Heart left ventricle (tissue), 16 donors: ENCODE measurements around the gene PYM1. TPM values are rescaled to one million over a fixed set of nuclear protein-coding genes. Genes with fewer than 3 reads are reported as not detected.

Source experiments
- ATAC-seq, 4 donors: fragments of 200-7000 bp; cut with Tn5 transposase; one replicate each; pipeline ENCODE4 v1.9.1; 2020 to 2022; ENCODE audit warnings: moderate library complexity in 4 of 4, mild to moderate bottlenecking in 3 of 4, moderate number of reproducible peaks in 1 of 4
- DNase-seq, 5 donors: peaks; one replicate each; pipeline ENCODE4 v3.0.0-alpha.2; 2020
- H3K27ac ChIP-seq, 12 donors: fragments of 200-600 bp; sonication (generic) in 4 of 12; one replicate each; pipeline versions ENCODE4 v1.5.0 to v1.8.0; 2016 to 2022; ENCODE audit warnings: mild to moderate bottlenecking in 2 of 12
- H3K27me3 ChIP-seq, 9 donors: fragments of 200-600 bp; sonication (generic) in 2 of 9; one replicate each; pipeline versions ENCODE4 v1.5.1 to v1.8.0; 2016 to 2022; ENCODE audit warnings: mild to moderate bottlenecking in 3 of 9
- H3K36me3 ChIP-seq, 9 donors: fragments of 200-600 bp; sonication (generic) in 2 of 9; one replicate each; pipeline versions ENCODE4 v1.5.0 to v1.8.0; 2018 to 2022; ENCODE audit warnings: mild to moderate bottlenecking in 2 of 9
- H3K4me1 ChIP-seq, 12 donors: fragments of 200-600 bp; sonication (generic) in 4 of 12; one replicate each; pipeline versions ENCODE4 v1.5.0 to v1.8.0; 2016 to 2022; ENCODE audit warnings: mild to moderate bottlenecking in 3 of 12
- H3K4me3 ChIP-seq, 12 donors: fragments of 200-600 bp; sonication (generic) in 4 of 12; one replicate each; pipeline versions ENCODE4 v1.5.0 to v1.8.0; 2017 to 2022; ENCODE audit warnings: mild to moderate bottlenecking in 9 of 12, moderate library complexity in 4 of 12
- H3K9me3 ChIP-seq, 12 donors: fragments of 200-600 bp; sonication (generic) in 4 of 12; one replicate each; pipeline versions ENCODE4 v1.5.0 to v1.8.0; 2016 to 2022; ENCODE audit warnings: mild to moderate bottlenecking in 1 of 12
- POLR2A ChIP-seq, 2 donors: fragments of 450-650 bp; IDR thresholded peaks; one replicate each; pipeline ENCODE4 v1.6.1; 2017; ENCODE audit warnings: antibody characterized with exemption in 2 of 2, mild to moderate bottlenecking in 2 of 2, moderate library complexity in 2 of 2
- WGBS, 4 donors: extraction: QIAGEN DNeasy Blood & Tissue Kit in 2 of 4; methylation state at CpG; one replicate each; pipeline versions ENCODE4 v1.1.5 to v1.1.7; 2013 to 2018; 5-methylcytosine and 5-hydroxymethylcytosine counted together
- intact Hi-C, 10 donors: fragments of 100-400 bp; cut with DNase I; formaldehyde crosslinking; loops; one replicate each; pipeline versions ENCODE4 v1.11.1 to v1.14.2; 2022
- polyA plus RNA-seq, 2 donors: library from polyadenylated mRNA; stranded (reverse); fragments of 200-250 nt; gene quantifications; one replicate each; pipeline ENCODE4 v1.2.3, GENCODE V29; 2013
- total RNA-seq, 9 donors: library from RNA; depleted of rRNA in 2 of 9; stranded (reverse); fragments of >200 nt in 2 of 9; fragmentation: NEBNext Ultra II Directional in 3 of 9; extraction: Animal tissue kit (Norgen Biotek cat#: 25700) in 3 of 9; gene quantifications; one replicate each; pipeline versions ENCODE4 v1.1.0 to v1.2.4, GENCODE V29; 2016 to 2023
- TF ChIP-seq, protein P1 (sequence below), 12 donors: fragments of 200-600 bp; sonication (generic) in 4 of 12; IDR thresholded peaks; one replicate each; pipeline versions ENCODE4 v1.5.0 to v1.8.0; 2018 to 2022; ENCODE audit warnings: antibody characterized with exemption in 12 of 12, mild to moderate bottlenecking in 5 of 12
- donor health status: ischemic (EF 13 %, LVEDD 7.1; RV severe dilation, severe dysfunction).
- donor health status: healthy with polysubstance abuse.
- donor health status: DM: no; HTN: yes; CAD: no.
- donor health status: DM: no; HTN: no; CAD: no.
- donor health status: ischemic (EF 25% LVEDD 6.9; RV normal size, moderate dysfunction).
- donor health status: ischemic (EF 25% LVEDD 5.7; RV mildly dilated, moderate dysfunction).
- donor health status: healthy.
- donor health status: DM: yes; HTN: yes; CAD: no.
- donor health status: ischemic (EF 35%, LVEDD 5.7; RV mildly dilated, moderate dysfunction).
- donor health status: nonischemic (EF 11% LVEDD 7.7; RV severe dilation, severe dysfunction).
- donor health status: DM: yes; HTN: yes; CAD: no.
- donor health status: PGD.
- donor health status: ischemic (EF 29% LVEDD 5.4; RV normal size, mild dysfunction).
- donor health status: nonischemic (EF 23%, LVEDD 6.1; RV moderate dilation, normal function).

PYM1 gene
- total and polyA plus RNA-seq, 11 donors, result 12.0 to 33.6 (median 15.3) TPM

DNA sequence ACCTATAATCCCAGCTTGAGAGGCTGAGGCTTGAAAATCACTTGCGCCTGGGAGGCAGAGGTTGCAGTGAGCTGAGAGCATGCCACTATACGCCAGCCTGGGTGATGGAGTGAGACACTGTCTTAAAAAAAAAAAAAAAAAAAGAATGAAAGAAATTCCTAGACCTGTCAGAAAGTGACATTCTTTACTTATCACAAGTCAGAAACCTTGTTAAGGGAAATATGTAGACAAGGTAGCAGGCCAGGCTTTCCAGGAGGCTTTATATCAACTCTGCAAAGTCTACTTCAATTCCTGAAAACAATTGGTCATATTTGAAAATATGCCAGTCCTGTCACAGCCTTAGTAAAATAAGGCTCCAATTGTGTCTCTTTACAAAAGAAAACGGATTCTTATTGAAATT lies 65.8 kb downstream of the PYM1 start:
- intact Hi-C loops, result no loop called here
- ATAC-seq (no peak), DNase-seq (no peak)
- WGBS, 4 donors, result 81 to 84% (median 83%) methylated on average over 3 of the region's 3 CpGs
- no peaks in the 10 kb centered on the region for H3K36me3 ChIP-seq
- H3K4me3 ChIP-seq, result no peak overlapping the region
- H3K27me3 ChIP-seq, result no peaks in the 10 kb centered on the region
- no peaks in the 10 kb centered on the region for H3K4me1 ChIP-seq
- peaks cover 0 to 18% (median 8%) of the 10 kb centered on the region in 12 donors for H3K9me3 ChIP-seq
- TF ChIP-seq POLR2A (IDR thresholded peaks at IDR 0.05), result no peak
- TF ChIP-seq, protein P1, sequence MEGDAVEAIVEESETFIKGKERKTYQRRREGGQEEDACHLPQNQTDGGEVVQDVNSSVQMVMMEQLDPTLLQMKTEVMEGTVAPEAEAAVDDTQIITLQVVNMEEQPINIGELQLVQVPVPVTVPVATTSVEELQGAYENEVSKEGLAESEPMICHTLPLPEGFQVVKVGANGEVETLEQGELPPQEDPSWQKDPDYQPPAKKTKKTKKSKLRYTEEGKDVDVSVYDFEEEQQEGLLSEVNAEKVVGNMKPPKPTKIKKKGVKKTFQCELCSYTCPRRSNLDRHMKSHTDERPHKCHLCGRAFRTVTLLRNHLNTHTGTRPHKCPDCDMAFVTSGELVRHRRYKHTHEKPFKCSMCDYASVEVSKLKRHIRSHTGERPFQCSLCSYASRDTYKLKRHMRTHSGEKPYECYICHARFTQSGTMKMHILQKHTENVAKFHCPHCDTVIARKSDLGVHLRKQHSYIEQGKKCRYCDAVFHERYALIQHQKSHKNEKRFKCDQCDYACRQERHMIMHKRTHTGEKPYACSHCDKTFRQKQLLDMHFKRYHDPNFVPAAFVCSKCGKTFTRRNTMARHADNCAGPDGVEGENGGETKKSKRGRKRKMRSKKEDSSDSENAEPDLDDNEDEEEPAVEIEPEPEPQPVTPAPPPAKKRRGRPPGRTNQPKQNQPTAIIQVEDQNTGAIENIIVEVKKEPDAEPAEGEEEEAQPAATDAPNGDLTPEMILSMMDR (IDR thresholded peaks at IDR 0.05), result no peak
- H3K27ac ChIP-seq, result no peak overlapping the region

DNA sequence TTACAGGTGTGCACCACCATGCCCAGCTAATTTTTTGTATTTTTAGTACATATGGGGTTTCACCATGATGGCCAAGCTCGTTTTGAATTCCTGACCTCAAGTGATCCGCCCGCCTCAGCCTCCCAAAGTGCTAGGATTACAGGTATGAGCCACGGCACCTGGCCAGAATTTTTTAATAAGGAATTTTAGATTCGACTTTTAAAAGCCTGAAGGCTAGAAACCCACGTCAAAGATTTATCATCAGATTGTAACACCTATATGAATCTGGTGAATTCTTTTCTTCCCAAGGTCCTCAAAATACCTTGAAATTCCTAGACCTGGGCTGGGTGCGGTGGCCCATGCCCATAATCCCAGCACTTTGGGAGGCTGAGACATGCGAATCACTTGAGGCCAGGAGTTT lies 66.3 kb downstream of the PYM1 start:
- ATAC-seq (no peak), DNase-seq (no peak)
- 90 to 96% (median 92%) methylated on average over 8 of the region's 8 CpGs for whole genome bisulfite sequencing, 4 donors
- no peak for TF ChIP-seq POLR2A (IDR thresholded peaks at IDR 0.05)
- TF ChIP-seq, protein P1 (IDR thresholded peaks at IDR 0.05), result no peak
- no peaks in the 10 kb centered on the region for H3K4me1 ChIP-seq
- H3K36me3 ChIP-seq, result no peaks in the 10 kb centered on the region
- H3K27ac ChIP-seq, result no peak overlapping the region
- no peak overlapping the region for H3K4me3 ChIP-seq
- intact Hi-C loops, result no loop called here
- peaks cover 0 to 18% (median 8%) of the 10 kb centered on the region in 12 donors for H3K9me3 ChIP-seq
- H3K27me3 ChIP-seq, result no peaks in the 10 kb centered on the region

DNA sequence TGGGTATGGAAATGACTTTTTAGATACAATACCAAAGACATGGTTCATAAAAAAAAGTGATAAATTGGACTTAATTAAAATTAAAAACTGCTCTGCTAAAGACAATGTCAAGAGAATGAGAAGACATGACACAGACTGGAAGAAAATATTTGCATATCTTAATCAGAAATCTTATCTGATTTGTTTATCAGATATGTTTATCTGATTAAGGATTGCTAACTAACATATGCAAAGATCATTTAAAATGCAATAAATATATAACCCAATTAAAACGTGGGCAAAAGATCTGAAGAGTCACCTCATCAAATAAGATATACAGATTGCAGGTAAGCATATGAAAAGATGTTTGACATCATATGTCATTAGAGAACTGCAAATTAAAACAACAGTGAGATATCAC lies 75.0 kb downstream of the PYM1 start:
- TF ChIP-seq, protein P1 (IDR thresholded peaks at IDR 0.05), result no peak
- TF ChIP-seq POLR2A (IDR thresholded peaks at IDR 0.05), result no peak
- peaks cover 0 to 30% (median 7%) of the 10 kb centered on the region in 12 donors for H3K4me1 ChIP-seq
- ATAC-seq (no peak), DNase-seq (no peak)
- H3K4me3 ChIP-seq, result no peak overlapping the region
- no peak overlapping the region for H3K27ac ChIP-seq
- no peaks in the 10 kb centered on the region for H3K36me3 ChIP-seq
- H3K27me3 ChIP-seq, result peaks cover 0 to 4% (median 0%) of the 10 kb centered on the region in 9 donors
- 43 to 56% (median 46%) methylated on average over 1 of the region's 1 CpG for WGBS, 4 donors
- intact Hi-C loops, result no loop called here
- H3K9me3 ChIP-seq, result no peaks in the 10 kb centered on the region

Other genes starting within 250 kb of the PYM1 start
- gene ITGA7, start 220.0 kb downstream of the PYM1 start, total RNA-seq, result 1,000 to 10,000 TPM in 1 of 9 donors, 100 to 1,000 TPM in 8; 199 to 1,007 (median 620) TPM
- 100 to 1,000 TPM; 173 to 573 TPM for gene ITGA7, start 220.0 kb downstream of the PYM1 start, polyA plus RNA-seq
- 100 to 1,000 TPM in 5 of 9 donors, 10 to 100 TPM in 4; 71.3 to 173 (median 131) TPM for gene BLOC1S1, start 211.8 kb downstream of the PYM1 start, total RNA-seq
- 100 to 1,000 TPM; 187 to 314 TPM for gene BLOC1S1, start 211.8 kb downstream of the PYM1 start, polyA plus RNA-seq
- 10 to 100 TPM in 8 of 9 donors, 1 to 10 TPM in 1; 5.9 to 20.5 (median 16.2) TPM for gene RDH5, start 207.5 kb downstream of the PYM1 start, total RNA-seq
- gene RDH5, start 207.5 kb downstream of the PYM1 start, polyA plus RNA-seq, result 10 to 100 TPM; 25.8 to 42.4 TPM
- 1,000 to 10,000 TPM in 3 of 9 donors, 100 to 1,000 TPM in 6; 475 to 1,670 (median 767) TPM for gene CD63, start 198.9 kb downstream of the PYM1 start, total RNA-seq
- gene CD63, start 198.9 kb downstream of the PYM1 start, polyA plus RNA-seq, result 1,000 to 10,000 TPM; 1,034 to 2,790 TPM
- 10 to 100 TPM in 7 of 9 donors, 1 to 10 TPM in 2; 7.8 to 18.2 (median 12.4) TPM for gene GDF11, start 184.8 kb downstream of the PYM1 start, total RNA-seq
- gene GDF11, start 184.8 kb downstream of the PYM1 start, polyA plus RNA-seq, result 10 to 100 TPM in 1 of 2 donors, 1 to 10 TPM in 1; 6.9 to 15.7 TPM
- gene SARNP, start 110.2 kb downstream of the PYM1 start, total RNA-seq, result 10 to 100 TPM; 47.2 to 69.3 (median 54.0) TPM
- 100 to 1,000 TPM; 118 to 138 TPM for gene SARNP, start 110.2 kb downstream of the PYM1 start, polyA plus RNA-seq
- 10 to 100 TPM in 8 of 9 donors, 1 to 10 TPM in 1; 9.6 to 42.3 (median 22.2) TPM for gene ORMDL2, start 109.9 kb downstream of the PYM1 start, total RNA-seq
- 10 to 100 TPM; 31.4 to 61.9 TPM for gene ORMDL2, start 109.9 kb downstream of the PYM1 start, polyA plus RNA-seq
- gene DNAJC14, start 98.3 kb downstream of the PYM1 start, total RNA-seq, result 10 to 100 TPM; 13.9 to 41.7 (median 19.8) TPM
- gene DNAJC14, start 98.3 kb downstream of the PYM1 start, polyA plus RNA-seq, result 10 to 100 TPM in 1 of 2 donors, 1 to 10 TPM in 1; 9.4 to 31.7 TPM
- gene MMP19, start 85.0 kb downstream of the PYM1 start, total RNA-seq, result 10 to 100 TPM in 1 of 9 donors, 1 to 10 TPM in 7, under 1 TPM in 1; 0.48 to 16.1 (median 2.8) TPM
- gene MMP19, start 85.0 kb downstream of the PYM1 start, polyA plus RNA-seq, result 1 to 10 TPM; 1.5 to 4.7 TPM
- 10 to 100 TPM in 4 of 9 donors, 1 to 10 TPM in 5; 5.3 to 27.8 (median 9.6) TPM for gene DGKA, start 3.3 kb upstream of the PYM1 start, total RNA-seq
- gene DGKA, start 3.3 kb upstream of the PYM1 start, polyA plus RNA-seq, result 1 to 10 TPM; 7.6 to 7.8 TPM
- 1 to 10 TPM in 3 of 9 donors, under 1 TPM in 5, not detected in 1; 0.56 to 1.3 (median 0.73) TPM for gene PMEL, start 38.1 kb upstream of the PYM1 start, total RNA-seq
- under 1 TPM; 0.23 to 0.49 TPM for gene PMEL, start 38.1 kb upstream of the PYM1 start, polyA plus RNA-seq
- gene CDK2, start 38.9 kb upstream of the PYM1 start, total RNA-seq, result 10 to 100 TPM in 6 of 9 donors, 1 to 10 TPM in 3; 3.7 to 16.7 (median 11.3) TPM
- 10 to 100 TPM in 1 of 2 donors, 1 to 10 TPM in 1; 4.1 to 23.5 TPM for gene CDK2, start 38.9 kb upstream of the PYM1 start, polyA plus RNA-seq
- 100 to 1,000 TPM in 8 of 9 donors, 10 to 100 TPM in 1; 97.5 to 135 (median 119) TPM for gene RAB5B, start 46.2 kb upstream of the PYM1 start, total RNA-seq
- gene RAB5B, start 46.2 kb upstream of the PYM1 start, polyA plus RNA-seq, result 10 to 100 TPM; 57.5 to 86.5 TPM
- 10 to 100 TPM; 25.0 to 59.5 (median 32.0) TPM for gene SUOX, start 69.4 kb upstream of the PYM1 start, total RNA-seq
- gene SUOX, start 69.4 kb upstream of the PYM1 start, polyA plus RNA-seq, result 10 to 100 TPM; 26.2 to 28.6 TPM
- gene IKZF4, start 93.1 kb upstream of the PYM1 start, total RNA-seq, result 10 to 100 TPM in 1 of 9 donors, 1 to 10 TPM in 8; 4.3 to 10.3 (median 6.9) TPM
- gene IKZF4, start 93.1 kb upstream of the PYM1 start, polyA plus RNA-seq, result 1 to 10 TPM; 2.6 to 3.2 TPM
- 100 to 1,000 TPM in 2 of 9 donors, 10 to 100 TPM in 7; 11.7 to 616 (median 23.2) TPM for gene RPS26, start 114.0 kb upstream of the PYM1 start, total RNA-seq
- 1,000 to 10,000 TPM in 1 of 2 donors, 100 to 1,000 TPM in 1; 933 to 1,433 TPM for gene RPS26, start 114.0 kb upstream of the PYM1 start, polyA plus RNA-seq
- 1 to 10 TPM in 8 of 9 donors, under 1 TPM in 1; 0.90 to 4.5 (median 1.8) TPM for gene ERBB3, start 152.3 kb upstream of the PYM1 start, total RNA-seq
- 1 to 10 TPM; 2.7 to 3.4 TPM for gene ERBB3, start 152.3 kb upstream of the PYM1 start, polyA plus RNA-seq
- 100 to 1,000 TPM in 1 of 9 donors, 10 to 100 TPM in 8; 66.0 to 105 (median 72.4) TPM for gene PA2G4, start 176.7 kb upstream of the PYM1 start, total RNA-seq
- 100 to 1,000 TPM in 1 of 2 donors, 10 to 100 TPM in 1; 62.4 to 187 TPM for gene PA2G4, start 176.7 kb upstream of the PYM1 start, polyA plus RNA-seq
- gene RPL41, start 188.7 kb upstream of the PYM1 start, total RNA-seq, result 1,000 to 10,000 TPM in 8 of 9 donors, 100 to 1,000 TPM in 1; 533 to 2,381 (median 1,999) TPM
- 1,000 to 10,000 TPM in 1 of 2 donors, 100 to 1,000 TPM in 1; 752 to 4,466 TPM for gene RPL41, start 188.7 kb upstream of the PYM1 start, polyA plus RNA-seq
- 1 to 10 TPM; 2.7 to 6.4 (median 4.9) TPM for gene ZC3H10, start 190.4 kb upstream of the PYM1 start, total RNA-seq
- 1 to 10 TPM; 3.5 to 3.9 TPM for gene ZC3H10, start 190.4 kb upstream of the PYM1 start, polyA plus RNA-seq
- gene ESYT1, start 200.4 kb upstream of the PYM1 start, total RNA-seq, result 10 to 100 TPM; 26.8 to 81.1 (median 43.4) TPM
- 10 to 100 TPM; 17.0 to 67.3 TPM for gene ESYT1, start 200.4 kb upstream of the PYM1 start, polyA plus RNA-seq
- gene MYL6B, start 224.7 kb upstream of the PYM1 start, total RNA-seq, result 10 to 100 TPM; 30.1 to 55.2 (median 41.1) TPM
- gene MYL6B, start 224.7 kb upstream of the PYM1 start, polyA plus RNA-seq, result 10 to 100 TPM; 27.5 to 65.9 TPM
- gene MYL6, start 230.5 kb upstream of the PYM1 start, total RNA-seq, result 100 to 1,000 TPM; 355 to 949 (median 613) TPM
- gene MYL6, start 230.5 kb upstream of the PYM1 start, polyA plus RNA-seq, result 1,000 to 10,000 TPM in 1 of 2 donors, 100 to 1,000 TPM in 1; 745 to 1,383 TPM